PC-9 (cell line): Measurements from ENCODE around the gene ZNF668. TPM values are rescaled to one million over a fixed set of nuclear protein-coding genes. Genes with fewer than 3 reads are reported as not detected.
"Not testable (repeated sequence)": the region's sequence is repeated elsewhere in the genome, so short reads cannot be mapped to it uniquely, and the experiment has no call there.

Source experiments
- BruUV-seq: library from RNA; stranded (reverse); fragments of 400-500 nt; replicated peaks from 2 replicates; lab custom pipeline; 2021; lab: Mats Ljungman, UMichigan
- CTCF ChIA-PET: fragments of 300-600 bp; sonication (Branson Sonifier 250); formaldehyde crosslinking; loops from one replicate; lab custom pipeline; 2022; ENCODE audit warnings: antibody characterized with exemption; lab: Charles Lee
- POLR2A ChIA-PET: fragments of 300-600 bp; sonication (Branson Sonifier 250); formaldehyde crosslinking; loops from one replicate; lab custom pipeline; 2022; ENCODE audit warnings: antibody characterized with exemption; ENCODE audit not compliant: unreplicated experiment; lab: Charles Lee
- DNase-seq, 2 experiments: peaks; one replicate each; pipeline versions ENCODE4 v3.0.0 to v3.0.0-alpha.2; 2015 to 2022; ENCODE audit warnings: mixed read lengths in 1 of 2
- H2AFZ ChIP-seq: fragments of 200-600 bp; sonication (generic); 2 replicates; pipeline ENCODE4 v1.8.1; 2017; ENCODE audit warnings: antibody characterized with exemption
- H3F3A ChIP-seq: fragments of 200-600 bp; sonication (generic); 2 replicates; pipeline ENCODE4 v1.8.1; 2017; ENCODE audit warnings: antibody characterized with exemption, mild to moderate bottlenecking, low read depth; ENCODE audit not compliant: insufficient read depth
- H3K27ac ChIP-seq: fragments of 200-600 bp; sonication (generic); 2 replicates; pipeline ENCODE4 v1.6.1; 2016; ENCODE audit warnings: mixed run types
- H3K27me3 ChIP-seq: fragments of 200-600 bp; sonication (generic); 2 replicates; pipeline ENCODE4 v1.6.1; 2016; ENCODE audit warnings: low read depth, mixed run types; ENCODE audit not compliant: insufficient read depth
- H3K36me3 ChIP-seq: fragments of 200-600 bp; sonication (generic); 2 replicates; pipeline ENCODE4 v1.6.1; 2016; ENCODE audit warnings: low read depth, mixed run types
- H3K4me1 ChIP-seq: fragments of 200-600 bp; sonication (generic); replicated peaks from 2 replicates; pipeline ENCODE4 v1.6.1; 2016; ENCODE audit warnings: mixed run types; ENCODE audit not compliant: insufficient read depth
- H3K4me2 ChIP-seq: fragments of 200-600 bp; sonication (generic); 2 replicates; pipeline ENCODE4 v1.6.1; 2017; ENCODE audit warnings: mixed run types
- H3K4me3 ChIP-seq: fragments of 200-600 bp; sonication (generic); 2 replicates; pipeline ENCODE4 v1.6.1; 2016; ENCODE audit warnings: mixed run types
- H3K79me2 ChIP-seq: fragments of 200-600 bp; sonication (generic); 2 replicates; pipeline ENCODE4 v1.6.1; 2017; ENCODE audit warnings: low read depth, mixed run types
- H3K9me2 ChIP-seq: fragments of 200-600 bp; sonication (generic); 2 replicates; pipeline ENCODE4 v1.8.1; 2017; ENCODE audit warnings: mild to moderate bottlenecking; ENCODE audit not compliant: insufficient read depth
- H3K9me3 ChIP-seq: fragments of 200-600 bp; sonication (generic); 2 replicates; pipeline ENCODE4 v1.8.1; 2016; ENCODE audit warnings: low read depth; ENCODE audit not compliant: insufficient read depth
- H4K20me1 ChIP-seq: fragments of 200-600 bp; sonication (generic); 2 replicates; pipeline ENCODE4 v1.8.1; 2017; ENCODE audit not compliant: insufficient read depth
- EZH2 ChIP-seq: fragments of 200-600 bp; sonication (generic); IDR thresholded peaks from 2 replicates; pipeline ENCODE4 v1.8.0; 2017; ENCODE audit warnings: antibody characterized with exemption, low read depth
- intact Hi-C: fragments of 100-400 bp; cut with micrococcal nuclease; formaldehyde crosslinking; loops from one replicate; pipeline ENCODE4 v1.10.0; 2022; ENCODE audit not compliant: unreplicated experiment
- total RNA-seq: library from RNA; stranded (reverse); gene quantifications from 2 replicates; pipeline ENCODE4 v1.2.3, GENCODE V29; 2021
- TF ChIP-seq, protein P1 (sequence below): fragments of 200-600 bp; sonication (generic); conservative IDR thresholded peaks from 2 replicates; pipeline ENCODE4 v1.6.1; 2017; ENCODE audit warnings: mixed run types, antibody characterized with exemption, mild to moderate bottlenecking, moderate library complexity

ZNF668 gene
- total RNA-seq, 1 experiment from 2014 or later, result 13.2 TPM

GRCh38 chr16:31022544-31023251 lies 51.3 kb downstream of the ZNF668 start:
- no peak overlapping the region for H3K4me2 ChIP-seq
- CTCF ChIA-PET, result no interaction called here
- H3K36me3 ChIP-seq, result no peaks in the 10 kb centered on the region
- no peak overlapping the region; the same call in 1 of the 2 replicates for H2AFZ ChIP-seq
- H3K27ac ChIP-seq, result no peak overlapping the region
- H3K9me3 ChIP-seq, result no peaks in the 10 kb centered on the region
- H3K4me3 ChIP-seq, result no peak overlapping the region
- POLR2A ChIA-PET, result no interaction called here
- no peak for DNase-seq
- H3F3A ChIP-seq, result peaks cover 14% of the 10 kb centered on the region; the same call in 1 of the 2 replicates
- intact Hi-C loops, result no loop called here
- no peak for TF ChIP-seq EZH2
- TF ChIP-seq, protein P1, sequence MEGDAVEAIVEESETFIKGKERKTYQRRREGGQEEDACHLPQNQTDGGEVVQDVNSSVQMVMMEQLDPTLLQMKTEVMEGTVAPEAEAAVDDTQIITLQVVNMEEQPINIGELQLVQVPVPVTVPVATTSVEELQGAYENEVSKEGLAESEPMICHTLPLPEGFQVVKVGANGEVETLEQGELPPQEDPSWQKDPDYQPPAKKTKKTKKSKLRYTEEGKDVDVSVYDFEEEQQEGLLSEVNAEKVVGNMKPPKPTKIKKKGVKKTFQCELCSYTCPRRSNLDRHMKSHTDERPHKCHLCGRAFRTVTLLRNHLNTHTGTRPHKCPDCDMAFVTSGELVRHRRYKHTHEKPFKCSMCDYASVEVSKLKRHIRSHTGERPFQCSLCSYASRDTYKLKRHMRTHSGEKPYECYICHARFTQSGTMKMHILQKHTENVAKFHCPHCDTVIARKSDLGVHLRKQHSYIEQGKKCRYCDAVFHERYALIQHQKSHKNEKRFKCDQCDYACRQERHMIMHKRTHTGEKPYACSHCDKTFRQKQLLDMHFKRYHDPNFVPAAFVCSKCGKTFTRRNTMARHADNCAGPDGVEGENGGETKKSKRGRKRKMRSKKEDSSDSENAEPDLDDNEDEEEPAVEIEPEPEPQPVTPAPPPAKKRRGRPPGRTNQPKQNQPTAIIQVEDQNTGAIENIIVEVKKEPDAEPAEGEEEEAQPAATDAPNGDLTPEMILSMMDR, result no peak
- BruUV-seq, result no TSS peak
- H3K27me3 ChIP-seq, result no peaks in the 10 kb centered on the region
- no peaks in the 10 kb centered on the region; the same call in 1 of the 2 replicates for H3K9me2 ChIP-seq
- H3K79me2 ChIP-seq, result no peaks in the 10 kb centered on the region
- H3K4me1 ChIP-seq, result no peaks in the 10 kb centered on the region
- H4K20me1 ChIP-seq, result no peaks in the 10 kb centered on the region

- ChIA-PET POLR2A (no interaction called here), CTCF (interaction anchor here (0.7 kb wide), 1 partner anchor 122 kb away, joined by 7 read pairs; no protein-coding TSS in a partner anchor)
- Histone ChIP-seq H3K27ac (no peak overlapping the region), H3K4me2 (no peak overlapping the region), H3K79me2 (no peaks in the 10 kb centered on the region), H3K4me3 (no peak overlapping the region), H3F3A (peaks cover 9% of the 10 kb centered on the region; the same call in 1 of the 2 replicates), H3K4me1 (no peaks in the 10 kb centered on the region), H3K36me3 (no peaks in the 10 kb centered on the region), H4K20me1 (no peaks in the 10 kb centered on the region), H3K27me3 (no peaks in the 10 kb centered on the region), H3K9me2 (no peaks in the 10 kb centered on the region; the same call in 1 of the 2 replicates), H3K9me3 (no peaks in the 10 kb centered on the region), H2AFZ (no peak overlapping the region)
- no peak for DNase-seq
- no TSS peak for BruUV-seq
- intact Hi-C loops, result no loop called here
- TF ChIP-seq EZH2, result no peak
- TF ChIP-seq, protein P1, result no peak
Observed at GRCh38 chr16:31020536-31020935, 53.5 kb downstream of the ZNF668 start.

DNA sequence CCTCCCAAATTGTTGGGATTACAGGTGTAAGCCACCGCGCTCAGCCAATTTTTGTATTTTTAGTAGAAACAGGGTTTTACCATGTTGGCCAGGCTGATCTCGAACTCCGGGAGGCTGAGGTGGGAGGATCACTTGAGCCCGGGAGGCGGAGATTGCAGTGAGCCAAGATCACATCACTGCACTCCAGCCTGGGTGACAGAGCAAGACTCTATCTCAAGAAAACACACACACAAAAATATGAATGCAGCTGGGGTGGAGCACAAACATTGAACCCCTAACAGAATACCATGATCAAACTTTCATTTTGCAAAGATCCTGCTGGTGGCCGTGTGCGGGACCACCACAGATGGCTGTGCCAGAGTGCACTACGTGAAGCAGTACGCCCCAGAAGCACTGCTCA lies 56.3 kb downstream of the ZNF668 start:
- H4K20me1 ChIP-seq, POLR2A ChIA-PET, H3K4me3 ChIP-seq, H3K79me2 ChIP-seq, DNase-seq, H3K4me2 ChIP-seq, H3K4me1 ChIP-seq, H3K9me3 ChIP-seq, intact Hi-C loops, H3K36me3 ChIP-seq, BruUV-seq, H3K27ac ChIP-seq, H3F3A ChIP-seq, H3K27me3 ChIP-seq, CTCF ChIA-PET, H3K9me2 ChIP-seq, H2AFZ ChIP-seq: not testable (repeated sequence)
